CD14-positive monocyte (primary cell): ENCODE results near the gene RUNX2. TPM values are rescaled to one million over a fixed set of nuclear protein-coding genes. Genes with fewer than 3 reads are reported as not detected.
A peak's percentile ranks its signal among the peaks of the same experiment; 100 is the strongest.

Experiments
- DNase-seq, 3 donors: peaks; one replicate each; pipeline ENCODE4 v3.0.0-alpha.2; 2011 to 2022
- H2AFZ ChIP-seq: 2 replicates; pipeline ENCODE4 v1.6.0; 2012; ENCODE audit warnings: mild to moderate bottlenecking, low read depth, low read length, inconsistent platforms; ENCODE audit not compliant: insufficient read depth, poor library complexity, severe bottlenecking
- H3K27ac ChIP-seq, 2 donors: 1 replicate in 1 of 2; 2 replicates in 1 of 2; pipeline ENCODE4 v1.5.1; 2012 to 2013; ENCODE audit warnings: low read length in 2 of 2, control low read depth in 1 of 2, inconsistent platforms in 1 of 2, low read depth in 1 of 2, mild to moderate bottlenecking in 1 of 2
- H3K27me3 ChIP-seq, 2 donors: one replicate each; pipeline versions ENCODE4 v1.6.0 to v1.6.1; 2011 to 2013; ENCODE audit warnings: low read length in 2 of 2; ENCODE audit not compliant: control insufficient read depth in 2 of 2, insufficient read depth in 2 of 2
- H3K36me3 ChIP-seq, 2 donors: replicated peaks in 1 of 2; 1 replicate in 1 of 2; 2 replicates in 1 of 2; pipeline versions ENCODE4 v1.5.1 to v1.6.1; 2012 to 2013; ENCODE audit warnings: low read length in 2 of 2, control low read depth in 1 of 2, inconsistent platforms in 1 of 2, mild to moderate bottlenecking in 1 of 2; ENCODE audit not compliant: insufficient read depth in 2 of 2, control insufficient read depth in 1 of 2
- H3K4me1 ChIP-seq, 2 donors: 1 replicate in 1 of 2; 2 replicates in 1 of 2; pipeline versions ENCODE4 v1.5.1 to v1.6.1; 2012 to 2013; ENCODE audit warnings: low read length in 2 of 2, control low read depth in 1 of 2, inconsistent platforms in 1 of 2, mild to moderate bottlenecking in 1 of 2, moderate library complexity in 1 of 2; ENCODE audit not compliant: insufficient read depth in 2 of 2, control insufficient read depth in 1 of 2
- H3K4me2 ChIP-seq: replicated peaks from 2 replicates; pipeline ENCODE3; 2012; ENCODE audit warnings: low read length, moderate library complexity, mild to moderate bottlenecking; ENCODE audit not compliant: poor library complexity, severe bottlenecking; ENCODE audit errors: extremely low read depth
- H3K4me3 ChIP-seq, 3 experiments: fragments of 200-600 bp in 1 of 3; sonication (generic) in 1 of 3; replicated peaks in 1 of 3; 1 replicate in 2 of 3; 2 replicates in 1 of 3; pipeline ENCODE4 v1.5.1; 2011 to 2013; ENCODE audit warnings: low read length in 3 of 3, mild to moderate bottlenecking in 3 of 3, control low read depth in 2 of 3, low read depth in 2 of 3, inconsistent platforms in 1 of 3, moderate library complexity in 1 of 3
- H3K79me2 ChIP-seq: 2 replicates; pipeline ENCODE4 v1.6.0; 2012; ENCODE audit warnings: mild to moderate bottlenecking, control low read depth, inconsistent platforms, low read length, moderate library complexity; ENCODE audit not compliant: insufficient read depth
- H3K9ac ChIP-seq: 2 replicates; pipeline ENCODE4 v1.6.0; 2017; ENCODE audit warnings: low read length, mild to moderate bottlenecking; ENCODE audit not compliant: insufficient read depth, poor library complexity, severe bottlenecking
- H3K9me3 ChIP-seq, 2 donors: replicated peaks in 1 of 2; 1 replicate in 1 of 2; 2 replicates in 1 of 2; pipeline versions ENCODE4 v1.5.1 to v1.6.1; 2012 to 2013; ENCODE audit warnings: low read length in 2 of 2, control low read depth in 1 of 2; ENCODE audit not compliant: control insufficient read depth in 1 of 2, insufficient read depth in 1 of 2
- H4K20me1 ChIP-seq: 2 replicates; pipeline ENCODE4 v1.6.0; 2012; ENCODE audit warnings: mild to moderate bottlenecking, low read length, control low read depth, moderate library complexity; ENCODE audit not compliant: insufficient read depth
- H3K27ac Mint-ChIP-seq, 7 donors: one replicate each; pipeline ENCODE4 v1.8.0; 2020; ENCODE audit warnings: mild to moderate bottlenecking in 7 of 7, mixed read lengths in 7 of 7, moderate library complexity in 6 of 7, inconsistent platforms in 2 of 7
- H3K27me3 Mint-ChIP-seq, 3 donors: one replicate each; pipeline ENCODE4 v1.8.0; 2021 to 2022; ENCODE audit warnings: low read depth in 3 of 3, mild to moderate bottlenecking in 3 of 3, mixed read lengths in 3 of 3, moderate library complexity in 3 of 3, inconsistent platforms in 1 of 3
- H3K36me3 Mint-ChIP-seq, 2 donors: one replicate each; pipeline ENCODE4 v1.8.0; 2020; ENCODE audit warnings: mixed read lengths in 2 of 2, inconsistent platforms in 1 of 2, mild to moderate bottlenecking in 1 of 2
- H3K4me1 Mint-ChIP-seq: one replicate; pipeline ENCODE4 v1.8.0; 2020; ENCODE audit warnings: mild to moderate bottlenecking, mixed read lengths
- H3K4me3 Mint-ChIP-seq, 2 donors: one replicate each; pipeline ENCODE4 v1.8.0; 2020; ENCODE audit warnings: mild to moderate bottlenecking in 2 of 2, mixed read lengths in 2 of 2, moderate library complexity in 1 of 2
- H3K9me3 Mint-ChIP-seq, 7 donors: one replicate each; pipeline ENCODE4 v1.8.0; 2020 to 2022; ENCODE audit warnings: mixed read lengths in 7 of 7, mild to moderate bottlenecking in 6 of 7, moderate library complexity in 6 of 7, inconsistent platforms in 2 of 7
- WGBS: methylation state at CpG from one replicate; pipeline ENCODE4 v1.1.5; 2013; ENCODE audit warnings: missing lambda C conversion rate; ENCODE audit not compliant: insufficient coverage; 5-methylcytosine and 5-hydroxymethylcytosine counted together
- intact Hi-C, 2 donors: fragments of 100-400 bp; cut with micrococcal nuclease; formaldehyde crosslinking; loops; one replicate each; pipeline versions ENCODE4 v1.15.0 to v1.15.1; 2023
- polyA plus RNA-seq, 3 donors: library from polyadenylated mRNA; depleted of rRNA in 1 of 3; unstranded in 2 of 3; stranded (reverse) in 1 of 3; fragments of 300-500 nt in 2 of 3; fragments of >200 nt in 1 of 3; fragmentation: Illumina TruSeq in 2 of 3; gene quantifications; 1 replicate in 2 of 3; 2 replicates in 1 of 3; pipeline ENCODE4 v1.2.3, GENCODE V29; 2012 to 2021
- TF ChIP-seq, protein P1 (sequence below): fragments of 200-600 bp; IDR thresholded peaks from one replicate; pipeline ENCODE4 v1.8.0; 2022; ENCODE audit warnings: antibody characterized with exemption, mild to moderate bottlenecking

RUNX2 gene
- polyA plus RNA-seq, 3 donors = 1.3 to 5.0 (median 2.5) TPM

DNA sequence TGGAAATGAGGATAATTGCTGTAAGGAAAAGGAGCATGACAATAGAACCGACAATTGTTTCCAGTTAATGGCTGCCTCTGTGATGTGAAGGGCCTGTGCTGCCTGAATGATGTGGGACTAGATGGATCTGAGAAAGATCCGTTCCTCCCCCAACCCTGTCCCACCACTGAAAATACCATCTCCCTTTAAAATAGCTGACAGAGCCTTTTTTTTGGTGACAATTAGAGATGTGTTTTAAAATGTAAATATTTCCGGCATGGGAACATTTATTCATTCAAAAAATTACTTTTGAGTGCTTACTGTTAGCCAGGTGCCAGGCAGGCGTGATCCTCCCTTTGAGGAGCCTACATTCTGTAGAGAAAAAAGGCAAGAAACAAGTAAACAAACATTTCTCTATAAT is 122.0 kb downstream of the RUNX2 start:
- WGBS = no CpG with 5 or more reads among the region's 4 CpGs
- peaks cover 17 to 38% of the 10 kb centered on the region in 2 donors for H3K36me3 Mint-ChIP-seq
- TF ChIP-seq, protein P1, sequence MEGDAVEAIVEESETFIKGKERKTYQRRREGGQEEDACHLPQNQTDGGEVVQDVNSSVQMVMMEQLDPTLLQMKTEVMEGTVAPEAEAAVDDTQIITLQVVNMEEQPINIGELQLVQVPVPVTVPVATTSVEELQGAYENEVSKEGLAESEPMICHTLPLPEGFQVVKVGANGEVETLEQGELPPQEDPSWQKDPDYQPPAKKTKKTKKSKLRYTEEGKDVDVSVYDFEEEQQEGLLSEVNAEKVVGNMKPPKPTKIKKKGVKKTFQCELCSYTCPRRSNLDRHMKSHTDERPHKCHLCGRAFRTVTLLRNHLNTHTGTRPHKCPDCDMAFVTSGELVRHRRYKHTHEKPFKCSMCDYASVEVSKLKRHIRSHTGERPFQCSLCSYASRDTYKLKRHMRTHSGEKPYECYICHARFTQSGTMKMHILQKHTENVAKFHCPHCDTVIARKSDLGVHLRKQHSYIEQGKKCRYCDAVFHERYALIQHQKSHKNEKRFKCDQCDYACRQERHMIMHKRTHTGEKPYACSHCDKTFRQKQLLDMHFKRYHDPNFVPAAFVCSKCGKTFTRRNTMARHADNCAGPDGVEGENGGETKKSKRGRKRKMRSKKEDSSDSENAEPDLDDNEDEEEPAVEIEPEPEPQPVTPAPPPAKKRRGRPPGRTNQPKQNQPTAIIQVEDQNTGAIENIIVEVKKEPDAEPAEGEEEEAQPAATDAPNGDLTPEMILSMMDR = no peak
- H3K27ac Mint-ChIP-seq = peak overlapping the region in 3 of 7 donors; percentile 26 to 41 (median 30)
- no peak overlapping the region for H3K4me3 Mint-ChIP-seq
- peaks cover 3 to 5% of the 10 kb centered on the region in 2 donors for H3K36me3 ChIP-seq
- no peak overlapping the region for H3K4me2 ChIP-seq
- intact Hi-C loops = no loop called here
- no peak for DNase-seq
- no peaks in the 10 kb centered on the region for H4K20me1 ChIP-seq
- H3K27me3 ChIP-seq = no peaks in the 10 kb centered on the region
- peaks cover 27 to 47% of the 10 kb centered on the region in 2 donors for H3K4me1 ChIP-seq
- no peak overlapping the region for H3K9ac ChIP-seq
- H3K4me1 Mint-ChIP-seq = peaks cover 56% of the 10 kb centered on the region
- H3K9me3 Mint-ChIP-seq = no peaks in the 10 kb centered on the region
- H3K4me3 ChIP-seq = no peak overlapping the region
- H2AFZ ChIP-seq = no peak overlapping the region
- peaks cover 63% of the 10 kb centered on the region for H3K79me2 ChIP-seq
- no peak overlapping the region for H3K27ac ChIP-seq
- H3K9me3 ChIP-seq = no peaks in the 10 kb centered on the region
- no peaks in the 10 kb centered on the region for H3K27me3 Mint-ChIP-seq

DNA sequence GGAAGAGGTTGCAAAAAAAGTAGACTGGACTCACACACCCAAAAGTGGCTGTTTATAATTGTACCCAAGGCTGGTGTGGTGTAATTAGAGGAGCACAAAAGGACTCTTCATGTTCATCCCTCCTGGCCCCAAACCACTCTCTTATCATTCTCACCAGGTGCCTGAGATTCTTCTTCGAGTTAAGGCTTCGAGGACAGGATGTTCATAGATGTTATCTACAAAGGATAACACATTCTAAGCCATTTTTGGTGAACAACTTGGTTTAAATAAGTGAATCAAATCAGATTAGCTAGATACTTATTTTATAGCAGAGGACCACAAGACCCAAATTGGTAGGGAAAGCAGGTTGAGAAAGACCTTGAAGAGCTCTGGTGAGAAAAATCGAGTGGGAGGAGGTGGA is 122.7 kb downstream of the RUNX2 start:
- Mint-ChIP-seq H3K27me3 (no peaks in the 10 kb centered on the region), H3K4me1 (peaks cover 49% of the 10 kb centered on the region), H3K27ac (no peak overlapping the region), H3K36me3 (peaks cover 17 to 38% of the 10 kb centered on the region in 2 donors), H3K9me3 (no peaks in the 10 kb centered on the region), H3K4me3 (no peak overlapping the region)
- Histone ChIP-seq H3K4me2 (no peak overlapping the region), H2AFZ (no peak overlapping the region), H3K36me3 (peaks cover 3 to 5% of the 10 kb centered on the region in 2 donors), H3K79me2 (peaks cover 70% of the 10 kb centered on the region), H4K20me1 (no peaks in the 10 kb centered on the region), H3K27ac (no peak overlapping the region), H3K27me3 (no peaks in the 10 kb centered on the region), H3K4me3 (no peak overlapping the region), H3K4me1 (peaks cover 23 to 40% of the 10 kb centered on the region in 2 donors), H3K9ac (no peak overlapping the region), H3K9me3 (no peaks in the 10 kb centered on the region)
- DNase-seq = no peak
- TF ChIP-seq, protein P1 = no peak
- 80% methylated on average over 1 of the region's 3 CpGs for WGBS
- intact Hi-C loops = no loop called here
